NB4 (cell line): Measurements from ENCODE around the gene NDUFS2.

Source experiments
- POLR2A ChIP-seq: IDR thresholded peaks from 2 replicates; pipeline ENCODE4 v1.6.1; 2011; ENCODE audit warnings: mild to moderate bottlenecking; ENCODE audit not compliant: insufficient read length; ENCODE audit errors: extremely low read depth
- TF ChIP-seq, protein P1 (sequence below): IDR thresholded peaks from one replicate; pipeline ENCODE4 v1.5.1; 2012; ENCODE audit warnings: low read depth, low read length

DNA sequence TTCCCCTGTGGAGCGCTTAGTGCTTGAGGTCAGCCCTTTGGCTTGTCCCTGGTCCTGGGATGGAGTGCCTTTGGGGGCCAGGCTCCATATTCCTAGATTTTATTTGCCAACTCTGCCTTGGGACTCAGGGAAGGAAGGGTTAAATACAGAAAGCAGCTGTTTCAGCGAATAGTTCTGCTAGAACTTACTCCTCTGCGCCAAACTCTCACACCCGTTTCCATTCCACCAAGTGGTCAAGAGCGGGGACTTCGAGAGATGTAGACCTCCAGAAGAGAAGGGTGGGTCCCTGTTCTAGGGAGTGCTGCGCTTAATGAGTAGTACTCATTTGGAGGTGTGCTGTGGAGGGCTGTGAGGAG, 23.0 kb downstream of the NDUFS2 start:
- TF ChIP-seq, protein P1, sequence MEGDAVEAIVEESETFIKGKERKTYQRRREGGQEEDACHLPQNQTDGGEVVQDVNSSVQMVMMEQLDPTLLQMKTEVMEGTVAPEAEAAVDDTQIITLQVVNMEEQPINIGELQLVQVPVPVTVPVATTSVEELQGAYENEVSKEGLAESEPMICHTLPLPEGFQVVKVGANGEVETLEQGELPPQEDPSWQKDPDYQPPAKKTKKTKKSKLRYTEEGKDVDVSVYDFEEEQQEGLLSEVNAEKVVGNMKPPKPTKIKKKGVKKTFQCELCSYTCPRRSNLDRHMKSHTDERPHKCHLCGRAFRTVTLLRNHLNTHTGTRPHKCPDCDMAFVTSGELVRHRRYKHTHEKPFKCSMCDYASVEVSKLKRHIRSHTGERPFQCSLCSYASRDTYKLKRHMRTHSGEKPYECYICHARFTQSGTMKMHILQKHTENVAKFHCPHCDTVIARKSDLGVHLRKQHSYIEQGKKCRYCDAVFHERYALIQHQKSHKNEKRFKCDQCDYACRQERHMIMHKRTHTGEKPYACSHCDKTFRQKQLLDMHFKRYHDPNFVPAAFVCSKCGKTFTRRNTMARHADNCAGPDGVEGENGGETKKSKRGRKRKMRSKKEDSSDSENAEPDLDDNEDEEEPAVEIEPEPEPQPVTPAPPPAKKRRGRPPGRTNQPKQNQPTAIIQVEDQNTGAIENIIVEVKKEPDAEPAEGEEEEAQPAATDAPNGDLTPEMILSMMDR: no peak
- TF ChIP-seq POLR2A: no peak
